Stromal cell of bone marrow (primary cell): Measurements from ENCODE around the gene PRKCE.
A peak's percentile ranks its signal among the peaks of the same experiment; 100 is the strongest.

ENCODE experiments used
- DNase-seq: peaks from one replicate; pipeline ENCODE4 v3.0.0-alpha.2; 2012; ENCODE audit warnings: low read depth

The PRKCE gene

DNA sequence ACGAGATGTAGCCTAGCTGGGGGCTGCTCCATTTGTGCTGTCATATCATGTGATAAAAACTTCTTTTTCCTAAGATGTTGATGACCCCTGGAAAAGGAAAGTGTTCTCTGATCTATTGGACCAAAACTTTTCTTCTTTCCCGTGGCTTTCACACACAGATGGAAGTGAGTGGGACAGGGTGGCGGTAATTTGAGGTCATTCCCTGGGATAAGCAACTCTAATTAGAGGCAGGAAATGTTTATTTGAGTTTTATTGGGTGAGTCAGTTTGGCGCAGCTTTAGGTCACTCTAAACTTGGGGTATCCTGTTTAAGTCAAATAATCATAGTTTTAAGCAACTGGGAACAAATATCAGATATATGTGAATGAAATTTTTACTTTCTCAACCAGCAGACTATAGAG is 424.8 kb downstream of the PRKCE start:
- no peak for DNase-seq

DNA sequence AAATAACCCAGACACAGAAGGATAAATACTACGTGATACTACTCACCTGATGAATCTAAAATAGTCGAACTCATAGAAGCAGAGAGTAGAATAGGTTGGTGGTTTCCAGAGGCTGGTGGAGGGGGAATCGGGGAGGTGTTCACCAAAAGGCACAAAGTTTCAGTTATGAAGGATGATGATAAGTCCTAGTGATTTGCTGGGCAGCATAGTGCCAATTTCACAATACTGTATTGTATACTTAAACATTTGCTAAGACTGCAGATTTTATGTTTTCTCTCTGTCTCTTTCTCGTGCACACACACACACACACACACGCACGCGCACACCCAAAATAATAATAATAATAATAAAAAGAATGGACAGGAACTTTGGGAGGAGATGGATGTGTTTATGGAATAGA is 425.4 kb downstream of the PRKCE start:
- no peak for DNase-seq

DNA sequence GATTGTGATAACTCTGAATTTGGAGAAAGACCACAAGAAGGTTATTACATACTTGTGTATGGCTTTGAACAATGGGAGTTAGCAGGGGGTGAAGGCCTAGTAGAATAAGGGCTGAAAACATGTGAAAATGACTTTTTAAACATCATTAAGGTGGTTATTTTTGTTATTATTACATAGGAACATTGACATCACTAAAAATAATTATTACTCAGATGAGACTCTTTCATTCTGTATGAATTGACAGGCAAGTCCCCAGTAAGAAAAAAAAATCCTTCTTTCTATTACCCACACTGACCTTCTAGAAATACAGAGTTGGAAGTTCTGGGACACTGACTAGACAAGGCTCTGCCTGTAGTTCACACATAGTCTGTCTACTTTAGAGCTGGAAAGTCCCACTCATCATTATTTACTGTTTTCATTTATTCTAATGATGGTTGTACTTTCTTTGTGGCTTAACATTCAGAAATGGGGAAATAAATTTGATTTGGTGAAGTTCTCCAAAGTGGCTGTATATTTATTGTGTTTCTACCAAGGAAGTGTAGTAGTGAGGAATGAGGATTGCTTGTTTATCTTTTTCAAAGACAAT is 426.1 kb downstream of the PRKCE start:
- DNase-seq = no peak

DNA sequence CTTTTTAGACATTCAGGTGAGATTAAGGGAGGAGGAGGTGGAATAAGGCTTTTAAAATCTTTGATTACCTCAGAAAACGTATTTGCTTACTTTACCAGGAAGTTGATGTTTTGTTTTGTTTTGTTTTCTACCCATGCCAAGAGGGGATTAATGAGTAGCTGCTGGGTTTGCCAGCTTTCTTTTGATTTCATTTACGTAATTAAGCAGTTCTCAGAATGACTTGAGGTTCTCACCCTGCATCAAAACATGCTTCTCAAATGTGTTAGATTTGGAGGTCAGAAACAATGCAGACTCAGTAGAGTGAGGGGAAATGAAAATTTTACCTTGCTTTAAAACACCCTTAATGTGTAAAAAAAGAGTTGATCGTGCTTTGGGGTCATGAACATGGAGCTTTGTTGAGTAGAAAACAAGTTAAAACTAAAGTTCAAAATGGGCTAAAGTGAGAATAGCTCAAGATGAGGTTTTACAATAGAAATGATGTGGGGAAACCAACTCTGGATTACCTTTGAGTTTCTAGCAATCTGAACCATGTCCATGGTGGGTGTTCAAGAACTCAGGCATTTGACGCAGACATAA is 428.6 kb downstream of the PRKCE start:
- DNase-seq = no peak

DNA sequence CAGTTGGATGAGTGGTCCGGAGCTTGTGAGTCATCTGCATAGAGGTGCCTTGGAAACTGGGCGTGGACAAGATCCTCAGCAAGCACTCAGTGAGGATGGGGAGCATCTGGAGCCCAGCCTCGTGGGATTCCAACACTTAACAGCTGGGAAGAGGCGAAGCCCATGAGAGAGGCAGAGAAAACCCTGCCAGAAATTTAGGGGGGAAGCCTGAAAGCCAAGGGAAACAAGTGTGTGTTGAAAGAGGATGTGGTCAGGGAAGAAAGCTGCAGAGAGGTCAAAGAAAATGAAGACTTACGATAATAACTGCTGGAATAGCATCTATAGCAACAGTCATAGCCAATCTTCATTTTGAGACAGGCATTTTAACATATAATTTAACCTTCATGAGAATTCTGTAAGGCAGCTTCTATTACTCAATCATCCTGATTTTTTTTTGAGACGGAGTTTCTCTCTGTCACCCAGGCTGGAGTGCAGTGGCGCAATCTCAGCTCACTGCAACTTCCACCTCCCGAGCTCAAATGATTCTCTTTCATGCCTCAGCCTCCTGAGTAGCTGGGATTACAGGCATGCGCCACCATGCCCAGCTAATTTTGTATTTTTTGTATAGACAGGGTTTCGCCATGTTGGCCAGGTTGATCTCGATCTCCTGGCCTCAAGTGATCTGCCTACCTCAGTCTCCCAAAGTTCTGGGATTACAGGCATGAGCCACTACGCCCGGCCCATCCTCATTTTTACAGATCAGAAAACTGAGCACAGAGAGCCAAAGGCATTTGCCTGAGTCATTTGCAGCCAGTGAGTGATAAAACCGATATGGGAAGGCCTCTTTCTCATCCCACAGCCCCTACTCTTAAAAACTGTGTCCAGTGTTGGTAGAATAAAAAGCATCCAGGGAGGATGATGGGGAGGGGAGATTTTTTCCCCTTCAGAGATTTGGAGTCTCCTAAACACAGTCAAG is 431.3 kb downstream of the PRKCE start:
- DNase-seq = peak; percentile 98

DNA sequence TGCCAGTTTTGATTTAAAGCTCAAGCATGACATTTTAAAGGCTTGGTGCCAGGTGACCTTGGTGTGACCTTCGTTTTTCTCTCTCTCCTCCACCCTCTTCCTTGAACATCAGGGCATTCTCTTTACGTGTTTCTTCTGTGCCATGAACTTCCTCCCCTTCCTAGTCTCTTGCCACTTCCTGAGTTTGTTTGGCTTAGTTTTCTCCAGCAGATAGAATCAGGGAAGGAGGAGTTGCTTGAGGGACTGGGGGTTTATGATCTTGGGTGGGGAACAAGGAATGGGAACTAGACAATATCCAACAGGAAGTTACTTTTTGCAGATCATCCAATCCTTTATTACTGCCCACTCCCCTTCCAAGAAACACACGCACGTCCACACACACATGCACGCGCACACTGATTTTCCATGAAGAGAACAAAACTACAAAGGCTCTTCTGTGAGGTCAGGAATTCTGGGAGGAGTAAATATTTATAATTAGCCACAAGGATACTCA is 435.1 kb downstream of the PRKCE start:
- DNase-seq = no peak

DNA sequence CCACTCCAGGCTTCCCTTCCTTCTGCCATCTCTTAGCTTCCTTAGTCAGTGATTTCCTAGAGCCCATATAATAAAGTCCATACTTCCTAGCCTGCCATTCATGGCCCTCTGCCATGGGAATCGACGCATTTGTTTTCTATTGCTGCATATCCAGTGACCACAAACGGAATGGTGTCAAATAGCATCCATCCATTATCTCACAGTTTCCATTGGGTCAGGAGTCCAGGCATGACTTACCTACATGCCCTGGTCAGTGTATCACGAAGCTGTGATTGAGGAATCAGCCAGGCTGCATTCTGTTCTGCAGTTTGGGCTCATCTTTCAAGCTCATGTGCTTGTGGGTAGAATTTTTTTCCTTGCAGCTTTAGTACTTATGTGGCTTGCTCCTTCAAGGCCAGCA is 436.0 kb downstream of the PRKCE start:
- no peak for DNase-seq

DNA sequence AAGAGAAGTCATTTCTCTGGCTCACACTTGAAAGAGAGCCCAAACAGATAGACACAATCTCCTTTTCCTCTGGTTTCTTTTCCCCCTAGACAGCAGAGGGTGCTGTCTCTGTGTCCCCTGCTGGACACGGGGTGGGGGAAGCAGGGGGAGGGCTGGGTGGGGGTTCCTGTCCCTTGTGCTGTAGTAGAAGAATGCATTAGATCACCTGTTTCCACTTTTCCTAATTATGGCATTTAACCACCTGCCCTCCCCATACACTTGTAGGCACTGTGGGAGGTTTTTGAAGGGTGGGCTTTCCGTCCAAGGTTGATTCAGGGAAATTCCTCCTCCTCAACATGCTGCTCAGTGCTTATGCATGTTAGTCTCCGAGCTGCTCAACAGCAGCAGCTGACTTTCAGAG is 439.5 kb downstream of the PRKCE start:
- no peak for DNase-seq

DNA sequence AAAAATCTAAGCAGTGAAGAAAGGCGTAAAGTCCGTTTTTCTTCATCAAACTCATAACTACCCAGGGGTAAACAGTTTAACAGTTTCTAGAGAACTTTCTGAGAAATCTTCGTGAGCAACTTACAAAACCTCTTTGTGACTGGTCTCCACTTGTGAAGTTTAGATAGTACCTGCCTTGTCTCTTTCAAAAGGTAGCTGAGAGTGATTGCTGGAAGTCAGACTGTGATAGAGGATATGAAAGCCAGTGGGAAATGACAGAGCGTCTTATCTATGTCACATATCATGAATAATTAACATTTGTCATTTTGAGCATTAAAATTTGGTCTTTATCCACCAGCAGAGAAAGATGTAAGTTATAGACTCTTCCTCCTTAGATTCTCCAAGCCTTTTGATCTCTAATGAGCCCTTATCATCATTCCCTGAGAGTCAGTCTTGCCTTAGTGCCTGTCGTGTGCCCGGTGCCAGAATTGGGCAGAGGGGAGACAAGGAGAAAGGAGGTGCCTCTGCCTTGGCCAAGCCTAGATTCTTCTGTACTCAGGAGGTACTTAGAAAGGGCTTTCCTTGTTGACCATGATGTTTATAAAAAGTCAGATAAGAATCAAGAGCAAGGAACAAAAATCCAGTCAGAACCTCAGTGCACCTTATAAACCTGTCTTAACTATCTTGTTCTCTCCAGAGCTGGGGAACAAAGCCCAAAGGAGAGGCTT is 440.6 kb downstream of the PRKCE start:
- DNase-seq = no peak

DNA sequence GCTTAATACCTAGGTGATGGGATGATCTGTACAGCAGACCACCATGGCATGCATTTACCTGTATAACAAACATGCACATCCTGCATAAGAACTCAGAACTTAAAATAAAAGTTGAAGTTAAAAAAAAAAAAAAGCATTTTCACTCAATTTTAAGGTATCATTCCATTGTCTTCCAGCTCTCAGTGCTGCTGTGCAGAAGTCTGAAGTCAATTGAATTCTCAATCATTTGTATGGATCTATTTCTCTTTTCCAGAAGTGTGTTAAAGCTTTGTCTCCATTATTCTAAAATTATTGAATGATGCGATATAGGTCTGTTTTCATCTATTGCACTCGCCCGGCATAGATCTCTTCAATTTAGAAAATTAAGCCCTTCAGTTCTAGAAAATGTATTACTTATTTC is 443.2 kb downstream of the PRKCE start:
- DNase-seq = no peak

DNA sequence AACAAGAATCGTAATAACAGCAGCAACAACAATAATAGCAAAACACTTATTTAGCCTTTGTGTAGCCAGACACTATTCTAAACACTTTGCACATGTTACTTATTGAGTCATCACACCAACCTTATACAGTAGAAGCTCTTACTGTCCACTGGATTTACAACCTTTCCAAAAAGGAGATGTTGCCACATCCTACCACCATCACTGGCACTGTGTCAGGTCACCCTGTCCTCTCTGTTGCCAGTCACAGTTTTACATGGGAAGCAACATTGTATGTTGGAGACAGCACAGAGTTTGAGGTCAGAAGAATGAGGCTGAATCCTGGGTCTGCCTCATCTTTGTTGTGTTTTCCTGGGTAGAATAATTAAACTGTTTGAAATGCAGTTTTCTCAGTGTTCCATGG is 444.4 kb downstream of the PRKCE start:
- no peak for DNase-seq

DNA sequence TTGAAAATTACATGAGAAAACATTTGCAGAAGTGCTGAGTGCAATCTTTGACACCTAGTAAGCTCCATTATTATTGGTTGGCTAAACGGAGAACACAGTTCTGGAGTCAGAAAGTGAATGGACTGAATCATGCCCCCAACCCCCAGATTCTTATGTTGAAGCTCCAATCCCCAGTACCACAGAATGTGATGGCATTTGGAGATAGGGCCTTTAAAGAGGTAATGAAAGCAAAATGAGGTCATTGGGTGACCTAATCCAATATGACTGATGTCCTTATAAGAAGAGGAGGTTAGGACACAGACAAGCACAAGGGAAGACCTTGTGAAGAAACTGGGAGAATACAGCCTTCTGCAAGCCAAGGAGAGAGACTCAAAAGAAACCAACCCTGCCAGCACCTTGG is 444.8 kb downstream of the PRKCE start:
- no peak for DNase-seq

DNA sequence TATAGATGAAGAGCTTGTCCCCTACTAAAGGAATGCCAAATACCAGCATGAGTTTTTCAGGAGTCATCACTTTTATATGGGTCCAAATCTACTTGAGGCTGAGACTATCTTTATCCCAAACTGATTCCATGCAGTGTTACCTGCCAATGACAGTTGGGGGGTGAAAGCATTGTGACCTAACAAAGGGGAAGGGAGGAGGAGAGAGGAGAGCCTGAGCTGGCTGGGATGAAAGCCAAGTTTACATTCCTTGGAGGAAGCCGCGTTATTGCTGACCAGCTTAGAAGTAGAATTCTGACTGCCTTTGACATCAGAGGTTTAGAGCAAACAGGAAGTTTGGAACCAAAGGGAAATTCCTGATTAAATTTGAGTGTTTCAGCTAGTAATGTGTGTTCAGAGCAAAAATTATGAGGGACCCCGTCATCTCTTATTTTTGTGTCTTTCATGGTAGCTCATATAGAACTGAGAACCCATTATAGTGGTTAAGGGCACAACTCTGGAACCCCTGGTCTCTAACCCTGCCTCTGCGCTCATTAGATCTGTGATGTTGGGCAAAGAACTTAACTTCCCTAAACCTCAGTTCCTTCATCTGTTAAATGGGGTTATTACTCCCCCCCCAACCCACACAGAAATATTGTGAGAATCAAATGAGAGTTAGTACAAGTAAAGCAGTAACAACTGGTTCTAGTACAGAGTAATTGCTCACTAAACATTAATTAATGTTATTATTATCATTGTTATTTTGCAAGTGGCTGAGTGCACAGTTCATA is 446.4 kb downstream of the PRKCE start:
- DNase-seq = peak; percentile 92

DNA sequence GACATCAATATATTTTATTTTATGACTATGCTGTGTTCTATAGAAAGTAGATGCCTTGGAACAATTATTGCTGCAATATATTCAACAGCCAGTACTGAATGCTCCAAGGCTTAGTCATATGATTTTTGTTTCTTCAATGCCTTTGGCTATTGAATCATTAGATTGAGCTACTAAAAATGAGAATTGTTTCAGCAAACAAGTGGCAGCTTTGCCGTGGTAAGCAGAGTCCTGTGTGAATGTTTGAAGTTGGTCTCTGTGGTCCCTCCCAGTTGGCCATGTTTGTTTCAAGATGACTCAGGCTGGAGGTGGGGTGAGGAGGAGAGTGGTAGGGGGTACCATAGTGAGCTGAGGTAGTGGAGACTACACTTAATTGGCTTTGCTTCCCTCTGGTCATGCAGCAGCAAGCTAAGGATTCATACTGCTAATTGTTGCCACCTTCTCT is 447.2 kb downstream of the PRKCE start:
- DNase-seq = peak; percentile 64

DNA sequence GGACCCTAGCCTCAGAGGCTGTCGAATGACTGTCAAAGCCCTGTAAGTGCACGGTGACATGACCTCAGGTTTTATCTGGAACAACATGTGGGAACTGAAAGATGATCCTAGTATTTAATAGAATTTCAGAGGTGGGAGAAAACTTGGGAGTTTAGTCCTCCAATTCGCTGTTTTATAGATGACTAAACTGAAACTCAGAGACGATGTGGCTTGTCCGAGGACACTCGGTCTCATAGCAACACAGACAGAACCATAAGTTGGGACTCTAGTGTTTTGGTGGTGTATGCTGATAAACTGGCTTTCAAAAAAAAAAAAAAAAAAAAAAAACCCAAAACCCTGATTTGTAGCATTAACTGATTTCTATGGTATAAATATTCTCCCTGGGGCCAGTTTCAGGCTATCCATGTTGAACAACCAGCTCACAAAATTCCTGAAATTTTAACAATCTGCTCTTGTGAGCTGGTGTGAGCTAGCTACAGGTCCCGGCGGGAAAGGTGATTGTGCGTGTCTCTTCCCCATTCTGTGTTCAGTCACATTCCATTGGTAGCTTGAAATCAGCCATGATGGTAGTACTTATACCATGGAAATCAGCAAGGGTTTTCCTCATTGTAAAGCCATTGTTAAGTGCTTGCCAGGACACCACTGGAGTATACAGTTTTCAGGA is 450.2 kb downstream of the PRKCE start:
- DNase-seq = peak; percentile 63

DNA sequence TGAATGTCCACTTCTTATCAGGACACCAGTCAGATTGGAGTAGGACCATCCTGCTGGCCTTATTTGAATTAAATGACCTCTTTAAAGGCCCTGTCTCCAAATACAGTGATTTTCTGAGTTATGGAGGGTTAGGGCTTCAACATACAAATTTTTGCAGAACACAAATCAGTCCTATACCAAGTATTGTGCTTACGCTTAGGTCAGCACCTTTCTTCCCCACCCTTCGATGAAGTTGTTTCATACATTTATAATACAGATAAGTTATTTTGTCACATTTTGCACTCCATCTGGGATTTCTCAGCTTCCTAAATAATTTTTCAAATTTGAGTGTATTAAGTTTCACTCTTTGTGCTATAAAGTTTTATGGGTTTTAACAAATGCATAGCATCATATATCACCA is 455.2 kb downstream of the PRKCE start:
- no peak for DNase-seq

DNA sequence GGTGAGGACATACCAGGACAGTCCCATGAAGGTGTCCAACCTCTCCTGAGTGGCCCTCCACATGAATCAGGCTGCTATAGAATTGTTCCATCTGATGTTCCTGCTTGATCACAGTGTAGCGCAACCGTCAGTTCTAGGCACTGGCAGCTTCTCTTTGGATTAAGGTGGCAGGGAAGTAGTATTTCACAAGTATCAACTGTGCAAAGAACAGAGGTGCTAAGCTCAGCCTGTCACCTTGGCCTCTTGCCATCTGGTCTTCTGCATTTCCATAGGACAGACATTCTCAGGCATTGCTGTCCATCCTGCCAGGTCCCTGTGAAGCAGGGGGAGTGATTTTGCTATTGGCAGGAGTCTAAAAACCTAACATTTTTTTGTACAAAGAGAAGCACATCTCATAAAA is 463.5 kb downstream of the PRKCE start:
- no peak for DNase-seq

DNA sequence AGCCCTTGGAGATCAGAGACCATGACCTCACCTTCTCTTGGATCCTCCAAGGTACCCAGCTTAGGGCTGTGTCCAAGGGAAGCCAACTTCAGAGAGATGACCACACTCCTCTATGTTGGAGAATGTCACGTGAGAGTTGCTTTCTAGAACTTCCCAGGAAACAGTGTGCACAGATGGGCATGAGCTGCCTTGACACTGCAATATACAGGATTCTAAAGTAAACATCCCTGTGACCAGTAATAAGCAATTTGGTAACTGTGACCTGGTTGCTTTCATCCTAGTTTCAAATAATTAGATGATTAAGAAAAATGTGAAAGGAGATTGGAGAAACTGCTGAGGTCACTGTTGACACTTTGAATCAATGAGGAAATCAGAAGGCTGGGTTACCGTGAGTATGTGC is 464.7 kb downstream of the PRKCE start:
- DNase-seq = no peak

DNA sequence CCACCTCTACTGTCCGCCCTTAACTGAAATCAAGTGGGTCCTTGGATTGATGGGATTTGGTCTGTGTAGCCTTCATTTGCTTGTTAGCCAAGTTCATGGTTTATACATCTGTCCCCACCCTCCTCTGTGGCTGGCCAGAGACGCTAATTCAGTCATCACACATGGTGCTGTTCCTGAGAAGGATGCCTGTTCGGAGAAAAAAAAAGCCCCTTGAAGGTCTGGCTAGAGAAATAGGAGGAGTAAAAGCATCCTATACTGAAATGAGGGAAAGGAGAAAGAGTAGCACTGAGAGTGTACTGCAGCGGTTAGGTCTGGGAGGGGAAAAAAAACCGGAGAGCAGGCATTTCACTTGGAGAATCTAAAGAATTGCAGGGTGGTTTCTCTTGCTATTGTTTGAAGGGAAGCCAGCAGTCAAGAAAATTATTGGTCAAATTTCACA is 465.1 kb downstream of the PRKCE start:
- DNase-seq = peak; percentile 28

DNA sequence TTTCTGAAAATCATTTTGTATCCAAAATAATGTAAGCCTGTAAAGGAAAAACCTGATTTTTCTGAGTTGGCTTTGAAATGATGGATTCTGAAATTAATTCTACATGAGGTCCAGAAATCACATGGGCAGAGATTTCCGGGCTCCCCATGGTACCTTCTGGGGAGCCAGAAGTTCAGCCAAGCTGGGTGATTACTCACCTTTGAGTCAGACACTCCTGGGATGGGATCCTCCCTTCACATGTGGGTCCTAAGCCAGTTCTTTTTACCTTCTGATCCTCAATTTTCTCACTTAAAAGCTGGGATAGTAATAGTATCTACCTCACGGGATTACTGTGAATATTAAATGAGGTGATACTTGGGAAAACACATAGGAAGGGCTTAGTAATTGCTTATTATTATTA is 465.9 kb downstream of the PRKCE start:
- DNase-seq = peak; percentile 64

DNA sequence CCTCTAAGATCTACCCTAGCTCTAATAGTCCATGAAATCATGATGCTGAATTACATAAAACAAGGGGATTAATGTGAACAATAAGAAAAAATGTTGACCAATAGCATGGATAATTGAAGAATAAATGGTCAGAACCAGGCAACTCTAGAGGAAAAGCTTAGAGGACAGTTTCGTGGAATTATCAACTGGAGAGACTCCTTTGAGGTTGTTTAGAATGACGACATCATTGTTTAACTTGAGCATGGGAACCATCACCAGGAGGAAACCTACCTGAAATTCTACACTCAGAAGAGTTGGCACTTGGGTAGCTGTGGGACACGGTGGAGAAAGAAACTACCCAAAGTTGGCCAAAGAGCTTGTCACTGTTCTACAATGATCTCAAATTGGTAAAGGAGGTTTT is 466.5 kb downstream of the PRKCE start:
- no peak for DNase-seq
